Measurements from ENCODE around the gene UPK1B.

The UPK1B gene

DNA sequence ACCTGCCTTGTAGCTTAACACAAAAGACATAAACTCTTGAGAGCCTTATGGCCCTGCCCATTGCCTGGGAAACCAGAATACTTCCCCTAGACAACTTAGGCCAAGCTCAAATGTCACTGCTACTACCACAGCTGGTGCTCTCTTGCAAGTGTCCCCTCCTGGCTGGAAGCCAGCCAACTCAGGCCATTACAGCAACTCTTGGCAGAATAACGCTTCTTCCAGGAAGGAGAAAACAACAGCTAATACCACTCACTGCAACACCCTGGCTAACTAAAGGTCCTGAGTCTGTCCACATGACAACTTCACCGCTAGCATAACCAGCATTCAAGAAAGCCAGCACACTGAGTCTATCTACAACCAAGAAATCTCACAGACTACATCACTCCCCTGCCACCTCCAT is 72.4 kb downstream of the UPK1B start:
- DNase-seq (ENCODE audit: low read depth in 2 of 3, low spot score in 1 of 3) = no peak

Data from stimulated activated CD4-positive, alpha-beta T cell treated with anti-CD3 and anti-CD28 coated beads, Interleukin-12 subunit alpha, Interleukin-12 subunit beta, amount 100 ng/mL, for 48 hours (primary cell).